Nephron progenitor cell (in vitro differentiated cells): ENCODE measurements around the gene ZBED1.
"Not testable (repeated sequence)": the region's sequence is repeated elsewhere in the genome, so short reads cannot be mapped to it uniquely, and the experiment has no call there.

Experiments
- DNase-seq: peaks from one replicate; pipeline ENCODE4 v3.0.0; 2021
- H3K27ac Mint-ChIP-seq: 2 replicates; pipeline ENCODE4 v1.8.0; 2021; ENCODE audit warnings: mild to moderate bottlenecking, moderate library complexity, mixed read lengths
- H3K27me3 Mint-ChIP-seq: 2 replicates; pipeline ENCODE4 v1.8.0; 2021; ENCODE audit warnings: mild to moderate bottlenecking, low read depth, mixed read lengths; ENCODE audit not compliant: poor library complexity
- H3K36me3 Mint-ChIP-seq: 2 replicates; pipeline ENCODE4 v1.8.0; 2021; ENCODE audit warnings: low read depth, mixed read lengths
- H3K4me1 Mint-ChIP-seq: 2 replicates; pipeline ENCODE4 v1.8.0; 2021; ENCODE audit warnings: mixed read lengths
- H3K4me3 Mint-ChIP-seq: 2 replicates; pipeline ENCODE4 v1.8.0; 2021; ENCODE audit warnings: mild to moderate bottlenecking, moderate library complexity, mixed read lengths
- H3K9me3 Mint-ChIP-seq: 2 replicates; pipeline ENCODE4 v1.8.0; 2021; ENCODE audit warnings: mild to moderate bottlenecking, moderate library complexity, mixed read lengths
- TF ChIP-seq, protein P1 (sequence below): fragments of 200-600 bp; sonication (generic); IDR thresholded peaks from 2 replicates; pipeline ENCODE4 v1.5.0; 2021; ENCODE audit warnings: antibody characterized with exemption

The ZBED1 gene

GRCh38 chrX:2523911-2524310 lies 23.1 kb upstream of the ZBED1 start:
- Mint-ChIP-seq H3K27ac (no peak overlapping the region), H3K36me3 (no peaks in the 10 kb centered on the region), H3K9me3 (peaks cover 20% of the 10 kb centered on the region), H3K4me1 (peaks cover 8% of the 10 kb centered on the region), H3K27me3 (peaks cover 7% of the 10 kb centered on the region), H3K4me3 (no peak overlapping the region)
- TF ChIP-seq, protein P1, sequence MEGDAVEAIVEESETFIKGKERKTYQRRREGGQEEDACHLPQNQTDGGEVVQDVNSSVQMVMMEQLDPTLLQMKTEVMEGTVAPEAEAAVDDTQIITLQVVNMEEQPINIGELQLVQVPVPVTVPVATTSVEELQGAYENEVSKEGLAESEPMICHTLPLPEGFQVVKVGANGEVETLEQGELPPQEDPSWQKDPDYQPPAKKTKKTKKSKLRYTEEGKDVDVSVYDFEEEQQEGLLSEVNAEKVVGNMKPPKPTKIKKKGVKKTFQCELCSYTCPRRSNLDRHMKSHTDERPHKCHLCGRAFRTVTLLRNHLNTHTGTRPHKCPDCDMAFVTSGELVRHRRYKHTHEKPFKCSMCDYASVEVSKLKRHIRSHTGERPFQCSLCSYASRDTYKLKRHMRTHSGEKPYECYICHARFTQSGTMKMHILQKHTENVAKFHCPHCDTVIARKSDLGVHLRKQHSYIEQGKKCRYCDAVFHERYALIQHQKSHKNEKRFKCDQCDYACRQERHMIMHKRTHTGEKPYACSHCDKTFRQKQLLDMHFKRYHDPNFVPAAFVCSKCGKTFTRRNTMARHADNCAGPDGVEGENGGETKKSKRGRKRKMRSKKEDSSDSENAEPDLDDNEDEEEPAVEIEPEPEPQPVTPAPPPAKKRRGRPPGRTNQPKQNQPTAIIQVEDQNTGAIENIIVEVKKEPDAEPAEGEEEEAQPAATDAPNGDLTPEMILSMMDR: no peak
- DNase-seq: no peak

DNA sequence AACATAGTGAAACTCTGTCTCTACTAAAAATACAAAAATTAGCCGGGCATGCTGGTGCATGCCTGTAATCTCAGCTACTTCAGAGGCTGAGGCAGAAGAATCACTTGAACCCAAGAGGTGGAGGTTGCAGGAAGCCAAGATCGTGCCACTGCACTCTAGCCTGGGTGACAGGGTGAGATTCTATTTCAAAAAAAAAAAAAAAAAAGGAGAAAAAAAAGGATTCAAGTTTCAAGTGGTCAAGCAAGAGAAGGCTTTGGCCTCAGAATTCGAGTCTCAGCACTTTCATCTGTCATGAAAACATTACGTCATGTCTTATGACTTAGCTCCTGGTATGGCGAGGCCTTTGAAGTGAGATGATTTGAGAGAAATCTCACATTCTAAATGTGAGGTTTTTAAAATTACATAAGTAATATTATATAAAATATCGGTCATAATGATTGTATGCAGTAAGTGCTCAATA lies 21.2 kb upstream of the ZBED1 start:
- TF ChIP-seq, protein P1: no peak
- Mint-ChIP-seq H3K27me3 (peaks cover 7% of the 10 kb centered on the region), H3K36me3 (no peaks in the 10 kb centered on the region), H3K4me1 (peaks cover 15% of the 10 kb centered on the region), H3K27ac (no peak overlapping the region), H3K9me3 (peaks cover 10% of the 10 kb centered on the region), H3K4me3 (no peak overlapping the region)
- no peak for DNase-seq

GRCh38 chrX:2521092-2521926 lies 20.5 kb upstream of the ZBED1 start:
- peaks cover 3% of the 10 kb centered on the region for H3K9me3 Mint-ChIP-seq
- no peak for DNase-seq
- H3K36me3 Mint-ChIP-seq: no peaks in the 10 kb centered on the region
- H3K4me1 Mint-ChIP-seq: peaks cover 21% of the 10 kb centered on the region
- no peak overlapping the region for H3K4me3 Mint-ChIP-seq
- peaks cover 4% of the 10 kb centered on the region for H3K27me3 Mint-ChIP-seq
- H3K27ac Mint-ChIP-seq: no peak overlapping the region
- TF ChIP-seq, protein P1: no peak

GRCh38 chrX:2520539-2520938 lies 19.8 kb upstream of the ZBED1 start:
- Mint-ChIP-seq H3K4me3 (no peak overlapping the region), H3K4me1 (peaks cover 21% of the 10 kb centered on the region), H3K27me3 (peaks cover 4% of the 10 kb centered on the region), H3K36me3 (no peaks in the 10 kb centered on the region), H3K27ac (no peak overlapping the region), H3K9me3 (no peaks in the 10 kb centered on the region)
- TF ChIP-seq, protein P1: no peak
- DNase-seq: no peak

DNA sequence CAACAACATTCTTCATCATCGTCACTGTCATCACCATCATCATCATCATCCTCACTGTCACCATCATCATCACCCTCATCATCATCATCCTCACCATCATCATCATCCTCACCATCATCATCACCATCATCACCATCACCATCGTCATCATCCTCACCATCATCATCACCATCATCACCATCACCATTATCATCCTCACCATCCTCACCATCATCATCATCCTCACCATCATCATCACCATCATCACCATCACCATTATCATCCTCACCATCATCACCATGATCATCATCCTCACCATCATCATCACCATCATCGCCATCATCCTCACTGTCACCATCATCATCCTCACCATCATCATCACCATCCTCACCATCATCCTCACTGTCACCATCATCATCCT lies 18.9 kb upstream of the ZBED1 start:
- peaks cover 21% of the 10 kb centered on the region for H3K4me1 Mint-ChIP-seq
- not testable (repeated sequence) for DNase-seq, H3K27me3 Mint-ChIP-seq, H3K9me3 Mint-ChIP-seq, H3K27ac Mint-ChIP-seq, H3K36me3 Mint-ChIP-seq, H3K4me3 Mint-ChIP-seq

DNA sequence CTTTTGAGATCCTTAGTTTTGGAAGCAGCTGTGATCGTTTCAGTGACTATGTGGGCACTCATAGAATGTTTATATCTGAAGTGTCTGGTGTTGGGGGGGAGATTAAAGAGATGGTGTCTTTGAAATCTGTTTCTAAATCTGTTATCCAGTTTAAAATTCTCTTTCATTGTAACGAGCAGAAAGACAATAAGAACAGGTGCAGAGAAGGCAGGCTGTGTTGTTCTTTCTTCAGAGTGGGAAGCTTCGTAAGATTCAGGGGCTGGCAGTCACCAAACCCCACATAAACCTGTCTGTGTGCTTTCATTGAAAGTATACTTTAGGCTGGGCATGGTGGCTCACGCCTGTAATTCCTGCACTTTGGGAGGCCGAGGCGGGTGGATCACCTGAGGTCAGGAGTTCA lies 16.3 kb upstream of the ZBED1 start:
- Mint-ChIP-seq H3K9me3 (no peaks in the 10 kb centered on the region), H3K4me1 (peaks cover 21% of the 10 kb centered on the region), H3K4me3 (no peak overlapping the region), H3K27me3 (peaks cover 4% of the 10 kb centered on the region), H3K36me3 (no peaks in the 10 kb centered on the region), H3K27ac (no peak overlapping the region)
- DNase-seq: no peak
- TF ChIP-seq, protein P1: no peak
